Measurements from ENCODE around the gene INO80C. TPM values are rescaled to one million over a fixed set of nuclear protein-coding genes. Genes with fewer than 3 reads are reported as not detected.

The INO80C gene
- total RNA-seq, 2 experiments from 2014 or later: 5.9 to 10.3 TPM

DNA sequence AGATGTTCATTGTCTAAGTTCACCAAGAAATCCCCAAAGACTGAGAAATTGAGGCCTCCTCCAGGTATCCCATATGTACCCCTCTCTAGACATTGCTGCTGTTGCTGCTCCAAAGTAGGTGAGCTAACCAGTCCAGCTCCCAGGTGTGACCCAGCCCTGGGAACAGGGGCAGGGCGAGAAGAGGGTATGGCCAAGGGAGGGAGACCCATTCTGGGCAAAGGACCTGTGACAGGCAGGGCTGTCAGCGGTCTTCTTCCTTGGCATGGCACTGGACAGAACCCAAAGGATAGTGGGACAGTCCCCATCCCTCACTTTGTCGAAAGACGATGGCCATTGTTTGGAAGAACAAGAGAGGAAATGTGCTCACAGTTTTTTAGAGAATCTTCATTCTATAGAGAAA lies 7.2 kb upstream of the INO80C start:
- H3K9me3 ChIP-seq (ENCODE audit: low read length): no peaks in the 10 kb centered on the region
- CTCF ChIA-PET (ENCODE audit: unreplicated experiment): no interaction called here

DNA sequence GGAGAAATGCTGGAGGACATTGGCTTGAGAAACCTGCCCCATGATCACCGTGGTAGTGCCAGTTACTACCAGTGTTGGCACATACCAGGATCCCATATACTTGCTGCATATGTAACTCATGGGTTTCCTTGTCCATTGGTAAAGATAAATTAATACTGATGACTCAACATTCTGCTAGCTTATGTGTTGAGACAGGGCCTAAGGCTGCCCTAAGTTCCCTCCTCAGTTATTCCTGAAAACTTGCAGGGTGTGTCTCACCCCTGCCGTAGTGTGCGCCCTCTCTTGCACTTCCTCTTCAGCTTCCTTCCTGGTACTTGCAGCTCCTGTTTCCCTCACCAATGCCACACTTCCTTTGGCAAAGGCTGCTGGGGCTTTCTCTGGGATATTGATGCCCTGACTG lies 4.3 kb upstream of the INO80C start:
- TF ChIP-seq EZH2phosphoT487 (IDR thresholded peaks at IDR 0.05; ENCODE audit: borderline replicate concordance, low read depth, low read length): no peak
- TF ChIP-seq, protein P1, sequence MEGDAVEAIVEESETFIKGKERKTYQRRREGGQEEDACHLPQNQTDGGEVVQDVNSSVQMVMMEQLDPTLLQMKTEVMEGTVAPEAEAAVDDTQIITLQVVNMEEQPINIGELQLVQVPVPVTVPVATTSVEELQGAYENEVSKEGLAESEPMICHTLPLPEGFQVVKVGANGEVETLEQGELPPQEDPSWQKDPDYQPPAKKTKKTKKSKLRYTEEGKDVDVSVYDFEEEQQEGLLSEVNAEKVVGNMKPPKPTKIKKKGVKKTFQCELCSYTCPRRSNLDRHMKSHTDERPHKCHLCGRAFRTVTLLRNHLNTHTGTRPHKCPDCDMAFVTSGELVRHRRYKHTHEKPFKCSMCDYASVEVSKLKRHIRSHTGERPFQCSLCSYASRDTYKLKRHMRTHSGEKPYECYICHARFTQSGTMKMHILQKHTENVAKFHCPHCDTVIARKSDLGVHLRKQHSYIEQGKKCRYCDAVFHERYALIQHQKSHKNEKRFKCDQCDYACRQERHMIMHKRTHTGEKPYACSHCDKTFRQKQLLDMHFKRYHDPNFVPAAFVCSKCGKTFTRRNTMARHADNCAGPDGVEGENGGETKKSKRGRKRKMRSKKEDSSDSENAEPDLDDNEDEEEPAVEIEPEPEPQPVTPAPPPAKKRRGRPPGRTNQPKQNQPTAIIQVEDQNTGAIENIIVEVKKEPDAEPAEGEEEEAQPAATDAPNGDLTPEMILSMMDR (conservative IDR thresholded peaks at IDR 0.05; ENCODE audit: low read length): no peak
- peaks cover 1% of the 10 kb centered on the region for H3K4me1 ChIP-seq (ENCODE audit: insufficient read depth, low read length, poor library complexity, severe bottlenecking)
- no peak overlapping the region for H3K4me2 ChIP-seq (ENCODE audit: low read length)
- H3K9me3 ChIP-seq (ENCODE audit: low read length): no peaks in the 10 kb centered on the region
- intact Hi-C loops (cut with micrococcal nuclease; ENCODE audit: unreplicated experiment): no loop called here
- H3K36me3 ChIP-seq (ENCODE audit: insufficient read depth, low read length): no peaks in the 10 kb centered on the region
- no TSS peak for BruUV-seq (replicated peaks)
- H3K27ac ChIP-seq (ENCODE audit: low read depth, low read length, poor library complexity, severe bottlenecking): no peak overlapping the region
- no peak for DNase-seq (ENCODE audit: low spot score)
- H3K4me3 ChIP-seq (ENCODE audit: low read depth, low read length, poor library complexity, severe bottlenecking): no peak overlapping the region
- no peaks in the 10 kb centered on the region for H4K20me1 ChIP-seq (ENCODE audit: insufficient read depth, low read length)
- H3K9me2 ChIP-seq (ENCODE audit: insufficient read depth, low read length): no peaks in the 10 kb centered on the region
- H2AFZ ChIP-seq (ENCODE audit: low read length): no peak overlapping the region
- CTCF ChIA-PET (ENCODE audit: unreplicated experiment): interaction anchor here (0.6 kb wide), 1 partner anchor 23 kb away, joined by 3 read pairs; no protein-coding TSS in a partner anchor
- H3K79me2 ChIP-seq (ENCODE audit: insufficient read depth, low read depth, low read length): no peaks in the 10 kb centered on the region
- POLR2A ChIA-PET: no interaction called here

More for the DNA sequence above, 7.2 kb upstream of the INO80C start:
- Histone ChIP-seq H3K4me2 (ENCODE audit: low read length) (no peak overlapping the region), H3K4me1 (ENCODE audit: insufficient read depth, low read length, poor library complexity, severe bottlenecking) (no peaks in the 10 kb centered on the region), H3K27ac (ENCODE audit: low read depth, low read length, poor library complexity, severe bottlenecking) (no peak overlapping the region), H3K9me2 (ENCODE audit: insufficient read depth, low read length) (no peaks in the 10 kb centered on the region), H2AFZ (ENCODE audit: low read length) (no peak overlapping the region), H3K4me3 (ENCODE audit: low read depth, low read length, poor library complexity, severe bottlenecking) (no peak overlapping the region), H4K20me1 (ENCODE audit: insufficient read depth, low read length) (no peaks in the 10 kb centered on the region), H3K79me2 (ENCODE audit: insufficient read depth, low read depth, low read length) (no peaks in the 10 kb centered on the region), H3K36me3 (ENCODE audit: insufficient read depth, low read length) (no peaks in the 10 kb centered on the region)
- no peak for DNase-seq (ENCODE audit: low spot score)
- POLR2A ChIA-PET: interaction anchor here (0.5 kb wide), 1 partner anchor 70 kb away, joined by 8 read pairs; no protein-coding TSS in a partner anchor
- no TSS peak for BruUV-seq (replicated peaks)
- intact Hi-C loops (cut with micrococcal nuclease; ENCODE audit: unreplicated experiment): no loop called here
- no peak for TF ChIP-seq EZH2phosphoT487 (IDR thresholded peaks at IDR 0.05; ENCODE audit: borderline replicate concordance, low read depth, low read length)
- TF ChIP-seq, protein P1 (conservative IDR thresholded peaks at IDR 0.05; ENCODE audit: low read length): no peak

DNA sequence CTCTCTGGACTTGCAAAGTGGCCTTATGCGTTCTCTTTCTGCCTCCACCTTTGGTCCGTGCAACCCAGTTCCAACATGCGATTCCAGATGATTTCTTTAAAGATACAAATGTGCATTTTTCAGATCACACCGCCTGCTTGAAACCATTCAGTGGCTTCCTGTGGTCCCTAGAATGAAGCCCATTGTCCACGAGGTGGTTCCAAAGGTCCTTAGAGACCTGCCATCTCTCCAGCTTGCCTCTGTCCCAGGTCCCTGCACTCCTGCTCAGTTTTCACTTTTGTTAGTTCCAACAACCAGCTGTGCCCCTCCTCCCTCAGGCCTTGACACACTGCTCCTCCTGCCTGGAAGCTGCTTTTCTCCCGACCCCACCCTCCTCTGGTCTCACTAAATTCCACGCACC lies 3.6 kb upstream of the INO80C start:
- Histone ChIP-seq H3K79me2 (ENCODE audit: insufficient read depth, low read depth, low read length) (no peaks in the 10 kb centered on the region), H4K20me1 (ENCODE audit: insufficient read depth, low read length) (no peaks in the 10 kb centered on the region), H3K4me2 (ENCODE audit: low read length) (no peak overlapping the region), H2AFZ (ENCODE audit: low read length) (no peak overlapping the region), H3K9me3 (ENCODE audit: low read length) (no peaks in the 10 kb centered on the region), H3K4me3 (ENCODE audit: low read depth, low read length, poor library complexity, severe bottlenecking) (no peak overlapping the region), H3K36me3 (ENCODE audit: insufficient read depth, low read length) (no peaks in the 10 kb centered on the region), H3K27ac (ENCODE audit: low read depth, low read length, poor library complexity, severe bottlenecking) (no peak overlapping the region), H3K9me2 (ENCODE audit: insufficient read depth, low read length) (no peaks in the 10 kb centered on the region), H3K4me1 (ENCODE audit: insufficient read depth, low read length, poor library complexity, severe bottlenecking) (peaks cover 8% of the 10 kb centered on the region)
- TF ChIP-seq, protein P1 (conservative IDR thresholded peaks at IDR 0.05; ENCODE audit: low read length): no peak
- no peak for TF ChIP-seq EZH2phosphoT487 (IDR thresholded peaks at IDR 0.05; ENCODE audit: borderline replicate concordance, low read depth, low read length)
- BruUV-seq (replicated peaks): no TSS peak
- DNase-seq (ENCODE audit: low spot score): no peak
- intact Hi-C loops (cut with micrococcal nuclease; ENCODE audit: unreplicated experiment): no loop called here
- CTCF ChIA-PET (ENCODE audit: unreplicated experiment): no interaction called here
- POLR2A ChIA-PET: no interaction called here

All from OCI-LY7 (cell line).